IMR-90 (cell line): ENCODE data around the gene APOOL. TPM values are rescaled to one million over a fixed set of nuclear protein-coding genes. Genes with fewer than 3 reads are reported as not detected.

Source experiments
- ATAC-seq: fragments of 200-7000 bp; cut with Tn5 transposase; 2 replicates; pipeline ENCODE4 v1.9.1; 2020; ENCODE audit warnings: low read depth, mild to moderate bottlenecking, moderate library complexity
- BruUV-seq: library from RNA; stranded (reverse); fragments of 400-500 nt; replicated peaks from 2 replicates; lab custom pipeline; 2021; lab: Mats Ljungman, UMichigan
- CTCF ChIA-PET: fragments of 300-600 bp; formaldehyde crosslinking; extraction: SDS; loops from one replicate; lab custom pipeline; 2021; ENCODE audit warnings: antibody characterized with exemption; lab: Yijun Ruan, JAX
- POLR2A ChIA-PET: fragments of 300-600 bp; sonication (Branson Sonifier 250); formaldehyde crosslinking; loops from one replicate; lab custom pipeline; 2022; ENCODE audit warnings: antibody characterized with exemption; ENCODE audit not compliant: unreplicated experiment; lab: Charles Lee
- DNase-seq: peaks from one replicate; pipeline ENCODE4 v3.0.0; 2013
- H2AFZ ChIP-seq: replicated peaks from 2 replicates; pipeline ENCODE3; 2013; ENCODE audit warnings: low read length, mild to moderate bottlenecking; ENCODE audit not compliant: poor library complexity
- H2AK5ac ChIP-seq: 2 replicates; pipeline ENCODE4 v1.6.1; 2013; ENCODE audit warnings: low read depth, low read length, inconsistent platforms
- H2AK9ac ChIP-seq: replicated peaks from 2 replicates; pipeline ENCODE3; 2013; ENCODE audit warnings: mild to moderate bottlenecking, low read depth, low read length, moderate library complexity; ENCODE audit not compliant: poor library complexity
- H2BK120ac ChIP-seq: 2 replicates; pipeline ENCODE4 v1.6.1; 2013; ENCODE audit warnings: low read depth, low read length, inconsistent platforms
- H2BK15ac ChIP-seq: 3 replicates; pipeline ENCODE4 v1.6.1; 2013; ENCODE audit warnings: low read depth, low read length, inconsistent platforms
- H2BK20ac ChIP-seq: 2 replicates; pipeline ENCODE4 v1.6.1; 2013; ENCODE audit warnings: low read depth, mild to moderate bottlenecking, inconsistent platforms, low read length, moderate library complexity
- H2BK5ac ChIP-seq: 2 replicates; pipeline ENCODE4 v1.6.1; 2013; ENCODE audit warnings: mild to moderate bottlenecking, low read depth, low read length, inconsistent platforms; ENCODE audit not compliant: poor library complexity, severe bottlenecking
- H3K14ac ChIP-seq: replicated peaks from 2 replicates; pipeline ENCODE4 v1.6.1; 2013; ENCODE audit warnings: low read depth, low read length, inconsistent platforms
- H3K18ac ChIP-seq: 2 replicates; pipeline ENCODE4 v1.6.1; 2013; ENCODE audit warnings: low read depth, low read length, control low read depth
- H3K23ac ChIP-seq: 2 replicates; pipeline ENCODE4 v1.6.1; 2013; ENCODE audit warnings: low read depth, low read length, inconsistent platforms
- H3K27ac ChIP-seq: 2 replicates; pipeline ENCODE4 v1.5.1; 2013; ENCODE audit warnings: mild to moderate bottlenecking, control low read depth, low read length; ENCODE audit not compliant: insufficient read depth
- H3K27me3 ChIP-seq: 2 replicates; pipeline ENCODE4 v1.6.1; 2013; ENCODE audit warnings: low read length; ENCODE audit not compliant: control insufficient read depth, insufficient read depth
- H3K36me3 ChIP-seq: 2 replicates; pipeline ENCODE4 v1.6.1; 2013; ENCODE audit warnings: low read length, mixed read lengths; ENCODE audit not compliant: control insufficient read depth, insufficient read depth
- H3K4ac ChIP-seq: 2 replicates; pipeline ENCODE4 v1.6.1; 2013; ENCODE audit warnings: low read depth, low read length, inconsistent platforms
- H3K4me1 ChIP-seq: 2 replicates; pipeline ENCODE4 v1.6.1; 2013; ENCODE audit warnings: low read length, mixed read lengths; ENCODE audit not compliant: control insufficient read depth, insufficient read depth
- H3K4me2 ChIP-seq: 2 replicates; pipeline ENCODE4 v1.6.1; 2013; ENCODE audit warnings: low read depth, mild to moderate bottlenecking, control low read depth, low read length, moderate library complexity
- H3K4me3 ChIP-seq: 2 replicates; pipeline ENCODE4 v1.5.1; 2013; ENCODE audit warnings: low read depth, mild to moderate bottlenecking, control low read depth, low read length, moderate library complexity; ENCODE audit not compliant: insufficient read depth
- H3K56ac ChIP-seq: 2 replicates; pipeline ENCODE4 v1.6.1; 2013; ENCODE audit warnings: low read length, inconsistent platforms; ENCODE audit not compliant: insufficient read depth; ENCODE audit errors: extremely low read depth
- H3K79me1 ChIP-seq, 2 experiments: 2 replicates each; pipeline ENCODE4 v1.6.1; 2013; ENCODE audit warnings: low read length in 2 of 2, inconsistent platforms in 1 of 2, low read depth in 1 of 2
- H3K9ac ChIP-seq: 2 replicates; pipeline ENCODE4 v1.6.1; 2013; ENCODE audit warnings: low read depth, low read length, control low read depth
- H3K9me1 ChIP-seq: 2 replicates; pipeline ENCODE4 v1.6.1; 2013; ENCODE audit warnings: low read length, inconsistent platforms; ENCODE audit not compliant: insufficient read depth
- H3K9me3 ChIP-seq: 2 replicates; pipeline ENCODE4 v1.6.1; 2013; ENCODE audit warnings: low read length; ENCODE audit not compliant: control insufficient read depth, insufficient read depth
- H4K20me1 ChIP-seq: 2 replicates; pipeline ENCODE4 v1.6.1; 2013; ENCODE audit warnings: low read length, inconsistent platforms; ENCODE audit not compliant: insufficient read depth
- H4K5ac ChIP-seq: 2 replicates; pipeline ENCODE4 v1.6.1; 2013; ENCODE audit warnings: mild to moderate bottlenecking, low read depth, low read length, control low read depth
- H4K8ac ChIP-seq, 2 experiments: 2 replicates each; pipeline ENCODE4 v1.6.1; 2013; ENCODE audit warnings: low read depth in 2 of 2, low read length in 2 of 2, control low read depth in 1 of 2, inconsistent platforms in 1 of 2
- H4K91ac ChIP-seq: 2 replicates; pipeline ENCODE4 v1.6.1; 2013; ENCODE audit warnings: low read depth, low read length, inconsistent platforms; ENCODE audit not compliant: insufficient read depth
- CEBPB ChIP-seq: IDR thresholded peaks from 2 replicates; pipeline ENCODE4 v1.6.1; 2012; ENCODE audit warnings: low read depth, low read length, improper control_type of control experiment
- MAFK ChIP-seq: IDR thresholded peaks from 2 replicates; pipeline ENCODE4 v1.6.1; 2012; ENCODE audit warnings: low read depth, low read length, improper control_type of control experiment
- NFE2L2 ChIP-seq: fragments of 150-350 bp; IDR thresholded peaks from 2 replicates; pipeline ENCODE4 v1.6.1; 2016; ENCODE audit warnings: low read depth, mild to moderate bottlenecking, low read length
- RCOR1 ChIP-seq: IDR thresholded peaks from 2 replicates; pipeline ENCODE4 v1.6.1; 2012; ENCODE audit warnings: mild to moderate bottlenecking, low read length, improper control_type of control experiment; ENCODE audit not compliant: insufficient replicate concordance
- SMC3 ChIP-seq: fragments of 150-350 bp; IDR thresholded peaks from 2 replicates; pipeline ENCODE4 v1.6.1; 2016; ENCODE audit warnings: low read depth, mild to moderate bottlenecking, antibody characterized with exemption, low read length, moderate library complexity
- WGBS, 2 experiments: methylation state at CpG; one replicate each; pipeline versions ENCODE4 v1.1.5 to v1.1.7; 2013; ENCODE audit warnings: missing lambda C conversion rate in 2 of 2; ENCODE audit not compliant: insufficient read length in 1 of 2; ENCODE audit errors: extremely low coverage in 2 of 2; 5-methylcytosine and 5-hydroxymethylcytosine counted together
- dilution Hi-C: fragments of 300-500 bp; cut with HindIII; formaldehyde crosslinking; loops from one replicate; pipeline ENCODE4 v1.14.3; 2018; ENCODE audit warnings: low sequenced_read_pairs; ENCODE audit not compliant: unreplicated experiment
- in situ Hi-C: fragments of 300-500 bp; cut with MboI; formaldehyde crosslinking; loops from 3 replicates; pipeline ENCODE4 v1.14.3; 2019; ENCODE audit warnings: low sequenced_read_pairs, inconsistent platforms, mixed read lengths
- intact Hi-C: fragments of 100-400 bp; cut with micrococcal nuclease; formaldehyde crosslinking; loops from 2 replicates; pipeline ENCODE4 v1.10.0; 2022
- polyA plus RNA-seq, 3 experiments: library from polyadenylated mRNA; depleted of rRNA; stranded (reverse); fragments of >200 nt; gene quantifications; 2 replicates each; pipeline ENCODE4 v1.2.3, GENCODE V29; 2012; ENCODE audit warnings: low replicate concordance in 1 of 3
- total RNA-seq: library from RNA; depleted of rRNA; stranded (reverse); fragments of >200 nt; gene quantifications from 2 replicates; pipeline ENCODE4 v1.2.3, GENCODE V29; 2012

The APOOL gene
- total and polyA plus RNA-seq, 2 of the 4 experiments (the other 2 are of a cell fraction): 4.6 to 9.7 TPM

GRCh38 chrX:85004255-85004654 is 578 bp downstream of the APOOL start:
- peak overlapping the region; percentile 86 for H2AFZ ChIP-seq
- H4K5ac ChIP-seq: no peak overlapping the region
- in situ Hi-C loops (no loop called here), dilution Hi-C loops (no loop called here), intact Hi-C loops (no loop called here)
- H4K91ac ChIP-seq: no peak overlapping the region
- H3K4me1 ChIP-seq: no peaks in the 10 kb centered on the region
- peak; percentile 10; the same call in 1 of the 2 replicates for ATAC-seq
- peak overlapping the region; percentile 48 for H3K27ac ChIP-seq
- BruUV-seq: no TSS peak
- H3K27me3 ChIP-seq: no peaks in the 10 kb centered on the region
- WGBS, 2 experiments: 33% methylated on average over 1 of the region's 11 CpGs; no CpG with 5 or more reads in 1 of the 2 experiments
- H2AK5ac ChIP-seq: no peak overlapping the region
- peak overlapping the region; percentile 62 for H3K4me3 ChIP-seq
- peak overlapping the region; percentile 70; the same call in 1 of the 2 replicates for H3K56ac ChIP-seq
- ChIA-PET CTCF (no interaction called here), POLR2A (no interaction called here)
- TF ChIP-seq RCOR1: no peak
- TF ChIP-seq NFE2L2: no peak
- no peak for TF ChIP-seq MAFK
- no peak for TF ChIP-seq CEBPB
- TF ChIP-seq SMC3: no peak
- no peak overlapping the region for H2BK15ac ChIP-seq
- H2BK5ac ChIP-seq: no peak overlapping the region
- H3K9me1 ChIP-seq: no peaks in the 10 kb centered on the region
- no peaks in the 10 kb centered on the region for H3K9me3 ChIP-seq
- peak overlapping the region; percentile 55 to 90 for H4K8ac ChIP-seq
- 0 out of 2 replicates have a peak overlapping the region, but pooled peaks have one; percentile 16 for H2BK120ac ChIP-seq
- H3K79me1 ChIP-seq: peaks cover 4 to 9% of the 10 kb centered on the region in 2 experiments; a peak in 3 of 4 replicates
- peak overlapping the region; percentile 83 for H3K9ac ChIP-seq
- H2AK9ac ChIP-seq: no peak overlapping the region
- H3K4me2 ChIP-seq: peak overlapping the region; percentile 82
- H3K4ac ChIP-seq: peak overlapping the region; percentile 79; the same call in 1 of the 2 replicates
- no peak overlapping the region for H3K18ac ChIP-seq
- peak; percentile 28 for DNase-seq
- no peak overlapping the region for H3K23ac ChIP-seq
- peak overlapping the region; percentile 86; the same call in 1 of the 2 replicates for H3K14ac ChIP-seq
- no peak overlapping the region for H2BK20ac ChIP-seq
- no peaks in the 10 kb centered on the region for H4K20me1 ChIP-seq
- no peaks in the 10 kb centered on the region for H3K36me3 ChIP-seq
